ENCODE results near the gene AMPD3. TPM values are rescaled to one million over a fixed set of nuclear protein-coding genes. Genes with fewer than 3 reads are reported as not detected.

The AMPD3 gene
- total and polyA plus RNA-seq, 9 donors: 2.0 to 9.3 (median 6.8) TPM

DNA sequence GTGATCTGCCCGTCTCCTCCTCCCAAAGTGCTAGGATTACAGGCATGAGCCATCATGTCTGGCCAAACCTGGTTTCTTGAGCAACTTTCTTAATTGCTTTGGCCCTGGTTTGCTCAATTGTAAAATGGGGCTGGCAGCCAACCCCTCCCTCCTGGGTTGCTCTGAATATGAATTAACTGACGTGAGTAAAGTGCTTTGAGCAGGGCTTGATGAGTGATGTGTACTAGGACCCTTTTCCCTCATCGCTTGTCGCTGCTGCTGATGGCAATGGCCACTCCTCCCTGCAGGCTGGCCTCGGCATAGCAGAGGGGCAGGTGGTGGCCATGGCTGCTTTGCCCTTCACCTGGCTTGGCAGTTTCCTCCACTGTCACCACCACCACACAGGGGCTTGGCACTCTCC is 44.4 kb downstream of the AMPD3 start:
- TF ChIP-seq POLR2A (IDR thresholded peaks at IDR 0.05) (no peak), EP300 (IDR thresholded peaks at IDR 0.05) (no peak)
- TF ChIP-seq, protein P1, sequence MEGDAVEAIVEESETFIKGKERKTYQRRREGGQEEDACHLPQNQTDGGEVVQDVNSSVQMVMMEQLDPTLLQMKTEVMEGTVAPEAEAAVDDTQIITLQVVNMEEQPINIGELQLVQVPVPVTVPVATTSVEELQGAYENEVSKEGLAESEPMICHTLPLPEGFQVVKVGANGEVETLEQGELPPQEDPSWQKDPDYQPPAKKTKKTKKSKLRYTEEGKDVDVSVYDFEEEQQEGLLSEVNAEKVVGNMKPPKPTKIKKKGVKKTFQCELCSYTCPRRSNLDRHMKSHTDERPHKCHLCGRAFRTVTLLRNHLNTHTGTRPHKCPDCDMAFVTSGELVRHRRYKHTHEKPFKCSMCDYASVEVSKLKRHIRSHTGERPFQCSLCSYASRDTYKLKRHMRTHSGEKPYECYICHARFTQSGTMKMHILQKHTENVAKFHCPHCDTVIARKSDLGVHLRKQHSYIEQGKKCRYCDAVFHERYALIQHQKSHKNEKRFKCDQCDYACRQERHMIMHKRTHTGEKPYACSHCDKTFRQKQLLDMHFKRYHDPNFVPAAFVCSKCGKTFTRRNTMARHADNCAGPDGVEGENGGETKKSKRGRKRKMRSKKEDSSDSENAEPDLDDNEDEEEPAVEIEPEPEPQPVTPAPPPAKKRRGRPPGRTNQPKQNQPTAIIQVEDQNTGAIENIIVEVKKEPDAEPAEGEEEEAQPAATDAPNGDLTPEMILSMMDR (IDR thresholded peaks at IDR 0.05): no peak
- no peaks in the 10 kb centered on the region for H3K9me3 ChIP-seq
- DNase-seq: no peak
- H3K4me3 ChIP-seq: no peak overlapping the region
- no peaks in the 10 kb centered on the region for H3K27me3 ChIP-seq
- whole genome bisulfite sequencing, 3 donors: 82 to 92% (median 92%) methylated on average over 5 of the region's 5 CpGs
- H3K4me1 ChIP-seq (ENCODE audit: insufficient read depth): no peaks in the 10 kb centered on the region
- H3K36me3 ChIP-seq: no peaks in the 10 kb centered on the region
- intact Hi-C loops (cut with DNase I): no loop called here
- no peak overlapping the region for H3K27ac ChIP-seq

DNA sequence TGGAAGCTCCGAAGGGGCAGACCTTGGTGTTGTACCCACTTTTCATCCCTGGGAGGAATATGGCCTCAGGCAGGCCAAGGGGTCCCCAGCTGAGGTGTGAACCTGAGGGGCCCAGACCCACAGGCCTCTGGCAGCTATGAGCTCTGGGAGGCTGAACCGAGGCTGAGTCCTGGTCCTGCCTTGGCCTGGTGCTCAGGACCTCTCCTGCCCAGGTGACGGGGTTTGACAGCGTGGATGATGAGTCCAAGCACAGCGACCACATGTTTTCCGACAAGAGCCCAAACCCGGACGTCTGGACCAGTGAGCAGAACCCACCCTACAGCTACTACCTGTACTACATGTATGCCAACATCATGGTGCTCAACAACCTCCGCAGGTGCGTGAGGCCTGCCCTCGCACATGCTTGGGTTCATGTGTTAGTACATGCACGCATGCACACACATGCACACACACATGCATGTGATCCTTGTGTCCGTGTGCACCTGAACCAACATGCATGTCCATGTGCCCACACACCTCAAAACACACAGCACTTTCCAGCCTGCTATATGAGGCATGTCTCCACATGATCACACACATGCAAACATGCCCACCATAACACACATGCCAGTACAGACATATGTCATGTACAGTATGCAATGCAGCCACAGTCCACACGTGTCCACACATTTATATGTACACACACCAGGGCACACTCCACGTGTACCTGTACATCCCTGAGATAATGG is 45.0 kb downstream of the AMPD3 start:
- no peaks in the 10 kb centered on the region for H3K4me1 ChIP-seq (ENCODE audit: insufficient read depth)
- no peak overlapping the region for H3K4me3 ChIP-seq
- intact Hi-C loops (cut with DNase I): no loop called here
- 83 to 94% (median 86%) methylated on average over 14 to 15 of the region's 15 CpGs for WGBS, 3 donors
- no peaks in the 10 kb centered on the region for H3K36me3 ChIP-seq
- no peaks in the 10 kb centered on the region for H3K27me3 ChIP-seq
- H3K9me3 ChIP-seq: no peaks in the 10 kb centered on the region
- no peak overlapping the region for H3K27ac ChIP-seq
- TF ChIP-seq EP300 (IDR thresholded peaks at IDR 0.05) (no peak), POLR2A (IDR thresholded peaks at IDR 0.05) (no peak)
- TF ChIP-seq, protein P1 (IDR thresholded peaks at IDR 0.05): no peak
- DNase-seq: no peak

DNA sequence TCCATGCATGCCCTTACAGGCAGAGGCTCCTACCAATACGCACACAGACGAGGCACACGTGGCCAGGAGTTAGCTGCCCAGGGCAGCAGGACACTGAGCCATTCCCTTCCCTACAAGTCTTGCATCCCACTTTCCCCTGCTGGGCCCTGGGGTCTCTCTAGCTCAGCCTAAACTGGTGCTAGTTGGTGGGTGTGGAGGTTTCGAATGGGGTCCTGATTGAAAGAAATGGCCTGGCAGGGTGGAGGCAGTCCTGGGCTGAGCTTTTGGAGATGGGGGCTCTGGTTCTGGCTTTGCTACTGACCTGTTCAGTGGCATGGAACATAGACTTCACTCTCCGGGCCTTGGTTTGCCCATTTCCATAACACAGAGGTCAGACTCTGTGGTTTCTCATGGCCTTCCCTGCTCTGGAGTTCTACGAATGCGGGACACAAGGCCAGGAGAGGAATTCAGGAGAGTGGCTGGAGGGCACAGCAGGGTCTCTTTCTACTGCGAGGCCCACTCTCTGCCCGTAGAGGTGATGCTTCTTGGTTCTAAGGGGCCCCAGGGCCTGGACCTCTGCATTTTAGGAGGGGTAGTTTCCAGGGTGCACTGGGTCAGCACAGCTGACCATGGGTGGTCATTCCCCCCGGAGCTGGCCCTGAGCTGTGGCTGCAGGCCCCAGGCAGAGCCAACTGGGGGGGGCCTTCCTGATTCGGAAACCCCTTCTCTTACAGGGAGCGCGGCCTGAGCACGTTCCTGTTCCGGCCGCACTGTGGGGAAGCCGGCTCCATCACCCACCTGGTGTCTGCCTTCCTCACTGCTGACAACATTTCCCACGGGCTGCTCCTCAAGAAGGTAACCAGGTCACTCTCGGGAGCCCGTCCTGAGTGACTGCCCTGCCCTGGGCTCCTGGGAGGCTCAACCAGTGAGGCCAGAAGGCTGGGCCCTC is 46.0 kb downstream of the AMPD3 start:
- Histone ChIP-seq H3K27me3 (no peaks in the 10 kb centered on the region), H3K4me3 (no peak overlapping the region), H3K9me3 (no peaks in the 10 kb centered on the region), H3K4me1 (ENCODE audit: insufficient read depth) (no peaks in the 10 kb centered on the region), H3K36me3 (no peaks in the 10 kb centered on the region), H3K27ac (no peak overlapping the region)
- DNase-seq: peak in 1 of 5 donors; percentile 8
- TF ChIP-seq EP300 (IDR thresholded peaks at IDR 0.05) (no peak), POLR2A (IDR thresholded peaks at IDR 0.05) (no peak)
- TF ChIP-seq, protein P1 (IDR thresholded peaks at IDR 0.05): no peak
- WGBS, 3 donors: 88 to 94% (median 90%) methylated on average over 20 of the region's 20 CpGs
- intact Hi-C loops (cut with DNase I): no loop called here

DNA sequence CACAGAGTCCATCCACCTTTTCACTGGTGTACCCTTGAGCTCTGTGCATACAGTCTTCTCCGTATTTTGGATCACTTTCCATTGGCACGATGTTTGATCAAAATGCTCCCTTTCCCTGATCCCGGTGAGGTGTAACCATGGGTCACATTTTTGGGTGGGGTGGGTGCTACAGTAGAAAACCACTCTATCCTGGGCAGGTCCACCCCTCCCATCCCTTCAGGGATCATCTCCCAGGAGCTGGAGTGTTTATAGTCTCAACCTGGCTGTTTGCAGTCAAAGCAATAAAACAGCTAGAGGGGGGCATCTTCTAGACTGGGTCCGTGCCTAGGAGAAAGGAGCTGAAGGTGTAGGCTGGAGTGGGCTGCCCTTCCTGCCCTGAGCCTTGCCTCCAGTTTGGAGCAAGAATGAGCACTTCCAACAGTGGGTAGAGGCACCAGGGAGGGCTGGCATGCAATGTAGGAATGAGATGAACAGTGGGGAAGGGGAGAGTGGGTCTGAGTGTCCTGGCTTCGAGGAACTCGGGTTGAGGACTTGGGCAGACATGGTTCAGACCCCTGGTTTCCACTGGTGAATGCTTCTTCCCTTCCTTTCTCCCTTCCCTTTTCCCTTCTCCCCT is 47.1 kb downstream of the AMPD3 start:
- H3K36me3 ChIP-seq: no peaks in the 10 kb centered on the region
- DNase-seq: no peak

More for the DNA sequence above, 47.1 kb downstream of the AMPD3 start:
- H3K4me3 ChIP-seq: no peak overlapping the region
- no peaks in the 10 kb centered on the region for H3K9me3 ChIP-seq
- intact Hi-C loops (cut with DNase I): no loop called here
- H3K4me1 ChIP-seq (ENCODE audit: insufficient read depth): no peaks in the 10 kb centered on the region
- WGBS, 3 donors: 93 to 96% (median 95%) methylated on average over 6 of the region's 6 CpGs
- no peaks in the 10 kb centered on the region for H3K27me3 ChIP-seq
- H3K27ac ChIP-seq: no peak overlapping the region
- TF ChIP-seq, protein P1 (IDR thresholded peaks at IDR 0.05): no peak
- TF ChIP-seq POLR2A (IDR thresholded peaks at IDR 0.05) (no peak), EP300 (IDR thresholded peaks at IDR 0.05) (no peak)

All from ovary (tissue), 9 donors.